Thyroid gland (tissue), 4 donors: ENCODE data around the gene ATP2A2. TPM values are rescaled to one million over a fixed set of nuclear protein-coding genes. Genes with fewer than 3 reads are reported as not detected.

Experiments
- DNase-seq, 2 donors: peaks; one replicate each; pipeline ENCODE4 v3.0.0-alpha.2; 2019
- H3K27ac ChIP-seq, 3 donors: fragments of 200-600 bp; sonication (generic); 1 replicate in 2 of 3; 2 replicates in 1 of 3; pipeline ENCODE4 v1.5.1; 2016 to 2019; ENCODE audit warnings: mild to moderate bottlenecking in 1 of 3, moderate library complexity in 1 of 3
- H3K27me3 ChIP-seq: fragments of 200-600 bp; sonication (generic); one replicate; pipeline ENCODE4 v1.5.1; 2019
- H3K36me3 ChIP-seq, 2 donors: fragments of 200-600 bp; sonication (generic); one replicate each; pipeline ENCODE4 v1.5.1; 2016 to 2019
- H3K4me1 ChIP-seq, 2 donors: fragments of 200-600 bp; sonication (generic); one replicate each; pipeline ENCODE4 v1.5.1; 2017 to 2019
- H3K4me3 ChIP-seq, 3 donors: fragments of 200-600 bp; sonication (generic); replicated peaks in 1 of 3; 1 replicate in 2 of 3; 2 replicates in 1 of 3; pipeline ENCODE4 v1.5.1; 2016; ENCODE audit warnings: mild to moderate bottlenecking in 1 of 3
- H3K9me3 ChIP-seq: fragments of 200-600 bp; sonication (generic); one replicate; pipeline ENCODE4 v1.5.1; 2017
- CTCF ChIP-seq, 6 experiments: fragments of 200-600 bp in 3 of 6; fragments of 450-650 bp in 3 of 6; sonication (generic) in 3 of 6; IDR thresholded peaks; one replicate each; pipeline ENCODE4 v1.5.1; 2016 to 2019; ENCODE audit warnings: antibody characterized with exemption in 6 of 6, mild to moderate bottlenecking in 2 of 6, inconsistent platforms in 1 of 6, moderate library complexity in 1 of 6
- POLR2A ChIP-seq, 2 donors: fragments of 450-650 bp; IDR thresholded peaks; one replicate each; pipeline ENCODE4 v1.6.1; 2017; ENCODE audit warnings: antibody characterized with exemption in 2 of 2, mild to moderate bottlenecking in 2 of 2, moderate library complexity in 1 of 2
- WGBS, 2 donors: methylation state at CpG; one replicate each; pipeline ENCODE4 v1.1.5; 2017; 5-methylcytosine and 5-hydroxymethylcytosine counted together
- intact Hi-C: fragments of 100-400 bp; cut with DNase I; formaldehyde crosslinking; loops from one replicate; pipeline ENCODE4 v1.15.1; 2023
- total RNA-seq, 4 donors: library from RNA; depleted of rRNA; stranded (reverse); fragments of >200 nt; gene quantifications; one replicate each; pipeline ENCODE4 v1.2.3, GENCODE V29; 2016

The ATP2A2 gene
- total RNA-seq, 4 donors from 2014 or later = 126 to 220 (median 174) TPM

GRCh38 chr12:110343736-110344555, 62.9 kb downstream of the ATP2A2 start:
- Histone ChIP-seq H3K4me1 (peaks cover 11 to 18% of the 10 kb centered on the region in 2 donors), H3K27me3 (no peaks in the 10 kb centered on the region), H3K36me3 (peaks cover 92 to 97% of the 10 kb centered on the region in 2 donors), H3K4me3 (no peak overlapping the region), H3K9me3 (no peaks in the 10 kb centered on the region), H3K27ac (peak overlapping the region in 2 of 3 donors; percentile 78 to 82)
- no peak for DNase-seq
- TF ChIP-seq CTCF (IDR thresholded peaks at IDR 0.05) = no peak
- TF ChIP-seq POLR2A (IDR thresholded peaks at IDR 0.05) = no peak
- intact Hi-C loops = no loop called here
- 84 to 88% methylated on average over 9 of the region's 9 CpGs for WGBS, 2 donors

DNA sequence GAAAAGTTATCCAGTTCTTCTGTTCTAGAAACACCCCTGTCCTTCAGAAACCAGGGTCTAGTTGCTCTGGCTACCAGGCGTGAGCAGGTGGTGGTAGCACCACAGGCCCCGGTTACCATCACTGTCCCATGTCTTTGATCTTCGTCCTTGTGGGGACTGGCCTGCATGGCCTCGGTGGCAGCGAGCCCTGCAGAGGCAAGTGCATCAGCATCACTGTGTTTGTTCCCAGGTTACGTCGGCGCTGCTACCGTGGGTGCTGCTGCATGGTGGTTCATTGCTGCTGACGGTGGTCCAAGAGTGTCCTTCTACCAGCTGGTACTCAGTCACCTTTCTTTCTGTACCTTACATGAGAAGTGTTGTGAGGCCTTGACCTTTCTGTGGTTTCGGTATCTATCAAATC, 63.6 kb downstream of the ATP2A2 start:
- H3K36me3 ChIP-seq = peaks cover 86 to 97% of the 10 kb centered on the region in 2 donors
- intact Hi-C loops = no loop called here
- WGBS, 2 donors = 92 to 93% methylated on average over 5 to 11 of the region's 11 CpGs
- peaks cover 4 to 12% of the 10 kb centered on the region in 2 donors for H3K4me1 ChIP-seq
- H3K27me3 ChIP-seq = no peaks in the 10 kb centered on the region
- no peak for DNase-seq
- no peak overlapping the region for H3K4me3 ChIP-seq
- no peaks in the 10 kb centered on the region for H3K9me3 ChIP-seq
- H3K27ac ChIP-seq = peak overlapping the region; percentile 36 to 82 (median 78)
- TF ChIP-seq CTCF (IDR thresholded peaks at IDR 0.05) (no peak), POLR2A (IDR thresholded peaks at IDR 0.05) (no peak)

DNA sequence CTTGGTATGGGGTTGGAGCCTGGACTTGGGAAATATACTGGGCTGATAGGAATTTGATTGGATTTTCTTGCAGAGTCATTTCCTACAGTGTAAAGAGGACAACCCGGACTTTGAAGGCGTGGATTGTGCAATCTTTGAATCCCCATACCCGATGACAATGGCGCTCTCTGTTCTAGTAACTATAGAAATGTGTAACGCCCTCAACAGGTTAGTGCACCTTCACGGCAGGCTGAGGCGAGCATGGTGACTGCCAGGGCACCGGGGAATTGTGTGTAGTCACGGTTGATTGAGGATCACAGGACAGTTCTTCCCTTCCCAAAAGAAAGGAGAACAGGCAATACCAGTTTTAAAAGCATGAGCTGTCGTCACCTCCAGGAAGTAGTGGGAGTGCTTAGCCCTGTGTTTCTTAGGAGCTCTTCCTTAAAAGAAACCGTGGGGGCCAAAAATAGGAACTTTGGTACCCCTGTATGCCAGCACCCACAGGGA, 64.2 kb downstream of the ATP2A2 start:
- no peaks in the 10 kb centered on the region for H3K27me3 ChIP-seq
- H3K4me1 ChIP-seq = peaks cover 4 to 12% of the 10 kb centered on the region in 2 donors
- no peaks in the 10 kb centered on the region for H3K9me3 ChIP-seq
- no peak overlapping the region for H3K4me3 ChIP-seq
- peaks cover 80 to 96% of the 10 kb centered on the region in 2 donors for H3K36me3 ChIP-seq
- 33 to 53% methylated on average over 11 of the region's 11 CpGs for WGBS, 2 donors
- peak; percentile 83 to 84 for DNase-seq
- intact Hi-C loops = no loop called here
- H3K27ac ChIP-seq = peak overlapping the region; percentile 40 to 82 (median 78)
- TF ChIP-seq CTCF (IDR thresholded peaks at IDR 0.05) = peak in 1 of 6 experiments; percentile 12
- TF ChIP-seq POLR2A (IDR thresholded peaks at IDR 0.05) = peak in 1 of 2 donors; percentile 16

DNA sequence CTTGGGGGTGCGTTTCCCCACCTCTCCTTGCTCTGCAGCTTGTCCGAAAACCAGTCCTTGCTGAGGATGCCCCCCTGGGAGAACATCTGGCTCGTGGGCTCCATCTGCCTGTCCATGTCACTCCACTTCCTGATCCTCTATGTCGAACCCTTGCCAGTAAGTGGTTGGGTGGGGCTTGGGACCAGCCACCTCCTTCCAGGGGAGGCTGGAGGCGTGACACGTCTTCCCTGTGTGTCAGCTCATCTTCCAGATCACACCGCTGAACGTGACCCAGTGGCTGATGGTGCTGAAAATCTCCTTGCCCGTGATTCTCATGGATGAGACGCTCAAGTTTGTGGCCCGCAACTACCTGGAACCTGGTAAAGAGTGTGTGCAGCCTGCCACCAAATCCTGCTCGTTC, 64.9 kb downstream of the ATP2A2 start:
- peaks cover 73 to 91% of the 10 kb centered on the region in 2 donors for H3K36me3 ChIP-seq
- H3K9me3 ChIP-seq = no peaks in the 10 kb centered on the region
- WGBS, 2 donors = 87 to 93% methylated on average over 11 to 12 of the region's 12 CpGs
- peaks cover 4 to 12% of the 10 kb centered on the region in 2 donors for H3K4me1 ChIP-seq
- no peak overlapping the region for H3K4me3 ChIP-seq
- H3K27me3 ChIP-seq = no peaks in the 10 kb centered on the region
- no peak for TF ChIP-seq CTCF (IDR thresholded peaks at IDR 0.05)
- TF ChIP-seq POLR2A (IDR thresholded peaks at IDR 0.05) = no peak
- DNase-seq = no peak
- intact Hi-C loops = no loop called here
- H3K27ac ChIP-seq = peak overlapping the region; percentile 40 to 82 (median 78)

DNA sequence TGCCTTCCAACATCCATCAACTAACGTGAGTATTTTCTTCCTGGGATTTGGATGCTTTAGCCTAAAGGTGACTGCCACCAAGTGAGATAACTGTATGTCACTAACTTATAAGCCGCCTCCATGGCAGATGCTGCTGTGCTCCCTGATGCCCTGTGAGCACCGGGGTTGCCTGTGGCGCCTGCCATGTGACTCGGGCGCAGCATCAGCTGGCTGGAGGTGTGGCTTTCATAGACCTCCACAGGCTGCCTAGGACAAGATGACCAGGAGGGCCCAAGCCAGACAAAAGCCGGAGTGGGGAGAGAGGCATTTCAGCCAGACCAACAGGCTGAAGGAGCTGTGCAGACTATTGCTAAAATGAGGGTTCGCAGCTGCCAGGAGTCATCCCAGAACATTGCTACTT, 66.7 kb downstream of the ATP2A2 start:
- intact Hi-C loops = no loop called here
- peaks cover 4 to 12% of the 10 kb centered on the region in 2 donors for H3K4me1 ChIP-seq
- H3K27ac ChIP-seq = no peak overlapping the region
- H3K36me3 ChIP-seq = peaks cover 55 to 75% of the 10 kb centered on the region in 2 donors
- WGBS, 2 donors = 95 to 100% methylated on average over 4 to 8 of the region's 8 CpGs
- no peaks in the 10 kb centered on the region for H3K9me3 ChIP-seq
- no peaks in the 10 kb centered on the region for H3K27me3 ChIP-seq
- TF ChIP-seq CTCF (IDR thresholded peaks at IDR 0.05) (no peak), POLR2A (IDR thresholded peaks at IDR 0.05) (no peak)
- no peak for DNase-seq
- H3K4me3 ChIP-seq = no peak overlapping the region
